Measurements from ENCODE around the gene MRPL55. TPM values are rescaled to one million over a fixed set of nuclear protein-coding genes. Genes with fewer than 3 reads are reported as not detected.

Gene MRPL55
- total RNA-seq, 1 donor from 2014 or later = 73.5 TPM

GRCh38 chr1:228144993-228145343 lies 35.9 kb upstream of the MRPL55 start:
- DNase-seq (ENCODE audit: low read depth) = no peak
- Histone ChIP-seq H3K36me3 (ENCODE audit: control insufficient read depth, insufficient read depth, low read length) (peaks cover 4% of the 10 kb centered on the region), H3K4me3 (ENCODE audit: low read depth, low read length) (no peak overlapping the region), H3K27me3 (ENCODE audit: control insufficient read depth, insufficient read depth, low read length) (no peaks in the 10 kb centered on the region)
- no peak for TF ChIP-seq CTCF (IDR thresholded peaks at IDR 0.05; ENCODE audit: insufficient read depth, low read length, poor library complexity, severe bottlenecking)

DNA sequence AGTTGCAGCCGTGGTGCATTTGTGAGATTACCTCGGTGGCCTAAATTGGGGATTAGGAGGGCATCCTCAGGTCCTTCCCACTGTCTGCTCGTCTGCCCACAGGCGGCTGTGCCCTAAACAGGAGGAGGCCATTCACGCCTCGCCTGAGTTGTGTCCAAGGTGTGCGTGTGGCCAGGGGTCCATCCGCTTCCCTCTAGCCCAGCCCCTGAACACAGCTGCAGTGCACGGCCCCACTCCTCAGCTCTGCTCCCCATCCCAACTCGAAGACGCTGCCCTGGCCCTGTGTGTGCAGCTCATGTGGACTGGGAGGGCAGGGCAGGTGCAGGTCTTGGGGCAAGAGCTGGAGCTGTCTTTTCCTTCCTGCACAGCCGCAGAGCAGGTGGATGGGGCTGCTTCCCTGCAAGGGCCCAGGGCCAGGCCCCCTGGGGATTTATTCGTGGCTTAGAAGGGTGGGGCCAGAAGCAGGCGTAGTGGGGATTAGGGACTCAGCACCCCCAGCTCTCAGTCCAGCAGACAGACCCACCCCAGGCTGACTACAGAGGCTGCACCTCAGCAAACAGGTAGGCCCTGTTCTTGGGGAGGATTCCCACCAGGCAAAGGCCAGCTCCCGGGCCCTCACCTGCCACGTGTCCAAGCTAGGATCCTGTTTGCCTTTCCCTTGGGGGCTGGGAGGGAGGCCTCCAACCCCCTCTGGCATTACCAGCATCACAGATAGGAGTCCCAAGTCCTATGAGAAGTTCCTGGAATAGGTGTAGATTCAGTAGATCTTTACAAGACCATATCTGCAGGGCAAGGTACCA lies 35.3 kb upstream of the MRPL55 start:
- Histone ChIP-seq H3K36me3 (ENCODE audit: control insufficient read depth, insufficient read depth, low read length) (peaks cover 4% of the 10 kb centered on the region), H3K4me3 (ENCODE audit: low read depth, low read length) (no peak overlapping the region), H3K27me3 (ENCODE audit: control insufficient read depth, insufficient read depth, low read length) (no peaks in the 10 kb centered on the region)
- no peak for DNase-seq (ENCODE audit: low read depth)
- no peak for TF ChIP-seq CTCF (IDR thresholded peaks at IDR 0.05; ENCODE audit: insufficient read depth, low read length, poor library complexity, severe bottlenecking)

- H3K4me3 ChIP-seq (ENCODE audit: low read depth, low read length) = no peak overlapping the region
- no peak for TF ChIP-seq CTCF (IDR thresholded peaks at IDR 0.05; ENCODE audit: insufficient read depth, low read length, poor library complexity, severe bottlenecking)
- H3K36me3 ChIP-seq (ENCODE audit: control insufficient read depth, insufficient read depth, low read length) = peaks cover 4% of the 10 kb centered on the region
- DNase-seq (ENCODE audit: low read depth) = no peak
- H3K27me3 ChIP-seq (ENCODE audit: control insufficient read depth, insufficient read depth, low read length) = no peaks in the 10 kb centered on the region
These were observed 34.5 kb upstream of the MRPL55 start for GRCh38 chr1:228143480-228144192.

DNA sequence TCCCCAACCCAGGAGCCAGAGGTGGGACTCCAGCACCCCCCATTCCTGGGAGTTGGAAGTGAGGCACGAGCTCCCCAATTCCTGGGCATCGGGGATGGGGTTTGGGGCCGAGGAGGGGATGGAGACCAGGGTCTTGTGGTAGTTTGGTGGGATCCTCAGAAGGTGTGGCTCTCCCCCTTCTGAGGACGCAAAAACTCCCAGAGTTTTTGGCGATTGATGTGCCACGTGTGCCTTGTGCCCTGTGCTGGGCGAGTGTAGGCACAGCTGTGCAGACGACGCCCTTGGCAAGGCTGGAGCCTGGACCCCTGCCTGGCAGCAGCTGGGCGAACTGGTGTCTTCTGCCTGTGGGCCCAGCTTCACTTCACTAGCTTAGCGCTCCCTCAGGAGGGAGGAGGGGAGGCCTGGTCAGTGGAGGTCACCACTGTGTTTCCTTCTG lies 33.6 kb upstream of the MRPL55 start:
- TF ChIP-seq CTCF (IDR thresholded peaks at IDR 0.05; ENCODE audit: insufficient read depth, low read length, poor library complexity, severe bottlenecking) = no peak
- Histone ChIP-seq H3K36me3 (ENCODE audit: control insufficient read depth, insufficient read depth, low read length) (peaks cover 4% of the 10 kb centered on the region), H3K4me3 (ENCODE audit: low read depth, low read length) (no peak overlapping the region), H3K27me3 (ENCODE audit: control insufficient read depth, insufficient read depth, low read length) (no peaks in the 10 kb centered on the region)
- DNase-seq (ENCODE audit: low read depth) = no peak

DNA sequence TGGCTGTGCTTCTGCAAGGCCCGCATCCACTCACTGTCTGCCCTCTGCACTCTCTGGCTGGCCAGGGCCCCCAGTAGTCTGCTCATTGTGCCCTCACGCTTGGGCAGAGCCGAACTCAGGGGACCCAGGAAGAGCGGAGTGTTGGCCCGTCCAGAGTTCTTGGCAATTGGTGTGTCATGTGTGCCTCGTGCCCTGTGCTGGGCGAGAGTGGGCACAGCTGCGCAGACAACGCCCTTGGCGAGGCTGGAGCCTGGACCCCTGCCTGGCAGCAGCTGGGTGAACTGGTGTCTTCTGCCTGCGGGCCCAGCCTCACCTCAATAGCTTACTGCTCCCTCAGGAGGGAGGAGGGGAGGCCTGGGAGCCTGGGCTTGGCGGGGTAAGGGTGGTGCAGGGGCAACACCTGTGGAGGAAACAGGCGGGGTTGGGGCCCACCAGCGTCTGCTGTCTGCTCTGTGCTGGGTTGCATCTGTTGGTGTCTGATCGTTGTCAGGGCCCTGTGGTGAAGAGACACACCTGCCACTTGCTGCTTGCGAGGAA lies 33.1 kb upstream of the MRPL55 start:
- no peaks in the 10 kb centered on the region for H3K27me3 ChIP-seq (ENCODE audit: control insufficient read depth, insufficient read depth, low read length)
- peaks cover 4% of the 10 kb centered on the region for H3K36me3 ChIP-seq (ENCODE audit: control insufficient read depth, insufficient read depth, low read length)
- TF ChIP-seq CTCF (IDR thresholded peaks at IDR 0.05; ENCODE audit: insufficient read depth, low read length, poor library complexity, severe bottlenecking) = no peak

More for the DNA sequence above, 33.1 kb upstream of the MRPL55 start:
- no peak overlapping the region for H3K4me3 ChIP-seq (ENCODE audit: low read depth, low read length)
- DNase-seq (ENCODE audit: low read depth) = no peak
